ENCODE measurements around the gene ZNF415.

The ZNF415 gene

DNA sequence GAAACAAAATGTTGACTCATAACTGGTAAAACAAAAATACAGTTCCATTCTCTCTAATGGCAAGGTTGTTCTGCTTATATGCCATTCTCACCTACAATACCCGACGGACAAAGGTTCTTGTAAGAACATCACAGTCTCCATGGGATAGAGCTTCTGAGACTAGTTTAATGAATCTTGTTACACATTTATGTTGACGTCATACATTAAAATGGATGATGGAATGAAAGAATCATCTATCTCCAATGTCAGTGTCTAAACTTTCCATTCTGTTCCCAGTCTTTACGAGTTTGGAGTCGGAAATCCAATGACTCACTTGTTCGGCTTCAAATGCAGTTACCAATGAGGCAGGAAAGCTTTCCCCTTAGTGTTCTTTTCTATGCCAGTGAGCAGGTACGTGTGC lies 47.2 kb downstream of the ZNF415 start:
- Histone ChIP-seq H3K9me3 (ENCODE audit: control insufficient read depth, low read length) (peaks cover 8% of the 10 kb centered on the region), H3K27me3 (replicated peaks; ENCODE audit: control insufficient read depth, insufficient read depth, low read length) (no peaks in the 10 kb centered on the region), H3K9ac (ENCODE audit: low read length) (no peak overlapping the region), H3K4me3 (ENCODE audit: low read length) (no peak overlapping the region), H3K36me3 (ENCODE audit: control insufficient read depth, insufficient read depth, low read length, severe bottlenecking) (peaks cover 91% of the 10 kb centered on the region), H3K4me1 (ENCODE audit: control insufficient read depth, insufficient read depth, low read length) (no peaks in the 10 kb centered on the region)
- no peak for DNase-seq (ENCODE audit: low read depth)

DNA sequence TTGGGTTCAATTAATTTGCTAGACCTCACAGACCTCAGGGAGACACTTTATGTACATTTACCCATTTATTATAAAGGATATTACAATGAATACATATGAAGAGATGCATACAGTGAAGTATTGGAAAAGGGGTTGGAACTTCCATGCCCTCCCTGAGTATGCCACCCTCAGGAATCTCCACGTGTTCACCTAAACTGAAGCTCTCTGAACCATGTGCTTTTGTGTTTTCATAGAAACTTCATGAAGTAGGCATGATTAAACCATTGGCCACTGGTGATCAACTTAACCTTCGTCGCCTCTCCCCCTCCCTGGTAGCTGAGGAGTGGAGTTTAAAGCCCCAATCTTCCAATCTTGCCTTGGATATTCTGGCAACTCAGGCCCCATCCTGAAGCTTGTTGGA lies 49.8 kb downstream of the ZNF415 start:
- Histone ChIP-seq H3K4me1 (ENCODE audit: control insufficient read depth, insufficient read depth, low read length) (no peaks in the 10 kb centered on the region), H3K36me3 (ENCODE audit: control insufficient read depth, insufficient read depth, low read length, severe bottlenecking) (peaks cover 81% of the 10 kb centered on the region), H3K4me3 (ENCODE audit: low read length) (no peak overlapping the region), H3K9me3 (ENCODE audit: control insufficient read depth, low read length) (peaks cover 11% of the 10 kb centered on the region), H3K27me3 (replicated peaks; ENCODE audit: control insufficient read depth, insufficient read depth, low read length) (no peaks in the 10 kb centered on the region), H3K9ac (ENCODE audit: low read length) (no peak overlapping the region)
- DNase-seq (ENCODE audit: low read depth): no peak

DNA sequence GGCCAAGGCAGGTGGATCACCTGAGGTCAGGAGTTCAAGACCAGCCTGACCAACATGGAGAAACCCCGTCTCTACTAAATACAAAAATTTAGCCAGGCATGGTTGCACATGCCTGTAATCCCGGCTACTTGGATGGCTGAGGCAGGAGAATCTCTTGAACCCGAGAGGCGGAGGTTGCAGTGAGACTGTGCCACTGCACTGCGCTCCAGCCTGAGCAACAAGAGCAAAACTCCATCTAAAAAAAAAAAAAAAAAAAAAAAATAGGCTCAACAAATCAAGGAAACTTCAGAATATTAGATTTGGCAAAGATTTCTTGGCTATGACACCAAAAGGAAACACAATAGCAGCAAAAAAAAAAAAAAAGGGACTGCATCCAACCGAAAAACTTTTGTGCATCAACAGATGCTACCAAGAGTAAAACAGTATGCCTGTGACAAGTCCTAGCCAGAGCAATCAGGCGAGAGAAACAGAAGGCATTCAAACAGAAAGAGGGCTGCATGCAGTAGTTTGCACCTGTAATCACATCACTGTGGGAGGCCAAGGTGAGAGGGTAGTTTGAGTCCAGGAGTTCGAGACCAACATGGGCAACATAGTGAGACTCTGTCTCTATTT lies 53.3 kb downstream of the ZNF415 start:
- Histone ChIP-seq H3K36me3 (ENCODE audit: control insufficient read depth, insufficient read depth, low read length, severe bottlenecking) (peaks cover 76% of the 10 kb centered on the region), H3K9ac (ENCODE audit: low read length) (no peak overlapping the region)

DNA sequence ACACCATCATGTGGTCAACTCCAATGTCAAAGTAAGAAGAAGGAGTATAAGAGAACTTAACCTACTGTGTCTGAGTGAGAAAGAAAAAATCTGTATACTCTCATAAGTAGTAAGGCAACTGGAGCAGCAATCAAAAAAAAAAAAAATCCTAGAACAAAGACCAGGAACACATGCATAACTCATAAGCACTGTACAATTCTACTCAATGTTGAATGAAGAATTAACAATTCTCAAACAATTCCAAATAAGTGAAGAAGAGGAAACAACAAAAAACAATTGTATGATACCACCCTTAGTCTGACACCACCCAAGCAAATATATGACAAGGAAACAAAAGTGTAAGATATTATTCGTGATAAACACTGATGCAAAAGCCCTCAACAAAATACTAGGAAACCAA lies 54.0 kb downstream of the ZNF415 start:
- Histone ChIP-seq H3K4me3 (ENCODE audit: low read length) (no peak overlapping the region), H3K27me3 (replicated peaks; ENCODE audit: control insufficient read depth, insufficient read depth, low read length) (no peaks in the 10 kb centered on the region), H3K36me3 (ENCODE audit: control insufficient read depth, insufficient read depth, low read length, severe bottlenecking) (peaks cover 76% of the 10 kb centered on the region), H3K9ac (ENCODE audit: low read length) (no peak overlapping the region), H3K4me1 (ENCODE audit: control insufficient read depth, insufficient read depth, low read length) (no peaks in the 10 kb centered on the region), H3K9me3 (ENCODE audit: control insufficient read depth, low read length) (peaks cover 11% of the 10 kb centered on the region)
- DNase-seq (ENCODE audit: low read depth): no peak

More for the DNA sequence above, 53.3 kb downstream of the ZNF415 start:
- no peak overlapping the region for H3K4me3 ChIP-seq (ENCODE audit: low read length)
- peaks cover 11% of the 10 kb centered on the region for H3K9me3 ChIP-seq (ENCODE audit: control insufficient read depth, low read length)
- H3K4me1 ChIP-seq (ENCODE audit: control insufficient read depth, insufficient read depth, low read length): no peaks in the 10 kb centered on the region
- no peak for DNase-seq (ENCODE audit: low read depth)
- no peaks in the 10 kb centered on the region for H3K27me3 ChIP-seq (replicated peaks; ENCODE audit: control insufficient read depth, insufficient read depth, low read length)

DNA sequence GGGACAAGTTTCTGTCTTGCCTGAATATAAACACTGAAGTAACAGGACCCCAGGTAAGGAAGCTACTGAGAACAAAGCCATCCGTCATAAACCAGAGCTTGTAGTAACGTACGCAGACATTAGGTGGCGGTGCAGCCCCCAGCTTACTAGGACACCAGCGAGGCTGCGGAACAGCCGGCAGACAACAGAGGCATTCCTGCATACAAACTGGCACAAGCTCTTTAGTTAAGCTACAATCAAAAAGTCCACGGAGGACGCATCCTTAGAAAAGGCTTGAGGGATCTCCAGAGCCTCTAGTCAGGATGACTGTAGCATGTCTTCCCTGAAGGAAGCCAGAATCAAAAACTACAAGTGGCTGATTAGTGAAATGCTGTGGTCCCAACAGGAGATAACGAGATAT lies 55.7 kb downstream of the ZNF415 start:
- peaks cover 23% of the 10 kb centered on the region for H3K9me3 ChIP-seq (ENCODE audit: control insufficient read depth, low read length)
- no peaks in the 10 kb centered on the region for H3K4me1 ChIP-seq (ENCODE audit: control insufficient read depth, insufficient read depth, low read length)
- no peaks in the 10 kb centered on the region for H3K27me3 ChIP-seq (replicated peaks; ENCODE audit: control insufficient read depth, insufficient read depth, low read length)
- peak; percentile 33 for DNase-seq (ENCODE audit: low read depth)
- no peak overlapping the region for H3K4me3 ChIP-seq (ENCODE audit: low read length)
- no peak overlapping the region for H3K9ac ChIP-seq (ENCODE audit: low read length)
- peaks cover 76% of the 10 kb centered on the region for H3K36me3 ChIP-seq (ENCODE audit: control insufficient read depth, insufficient read depth, low read length, severe bottlenecking)

DNA sequence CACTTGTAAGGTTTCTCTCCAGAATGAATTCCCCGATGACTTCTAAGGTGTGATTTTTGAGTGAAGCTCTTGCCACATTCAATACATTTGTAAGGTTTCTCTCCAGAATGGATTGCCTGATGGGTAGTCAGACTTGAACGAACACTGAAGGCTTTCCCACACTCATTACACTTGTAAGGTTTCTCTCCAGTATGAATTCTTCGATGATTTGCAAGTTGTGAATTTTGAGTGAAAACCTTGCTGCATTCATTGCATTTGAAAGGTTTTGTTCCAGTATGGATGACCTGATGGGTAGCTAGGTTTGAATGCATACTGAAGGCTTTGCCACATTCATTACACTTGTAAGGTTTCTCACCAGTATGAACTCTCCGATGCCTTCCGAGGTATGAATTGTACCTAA lies 63.9 kb downstream of the ZNF415 start:
- H3K9me3 ChIP-seq (ENCODE audit: control insufficient read depth, low read length): peaks cover 76% of the 10 kb centered on the region
- H3K36me3 ChIP-seq (ENCODE audit: control insufficient read depth, insufficient read depth, low read length, severe bottlenecking): peaks cover 79% of the 10 kb centered on the region
- no peak for DNase-seq (ENCODE audit: low read depth)
- H3K27me3 ChIP-seq (replicated peaks; ENCODE audit: control insufficient read depth, insufficient read depth, low read length): no peaks in the 10 kb centered on the region
- H3K4me1 ChIP-seq (ENCODE audit: control insufficient read depth, insufficient read depth, low read length): no peaks in the 10 kb centered on the region
- no peak overlapping the region for H3K9ac ChIP-seq (ENCODE audit: low read length)
- H3K4me3 ChIP-seq (ENCODE audit: low read length): peak overlapping the region; percentile 71

DNA sequence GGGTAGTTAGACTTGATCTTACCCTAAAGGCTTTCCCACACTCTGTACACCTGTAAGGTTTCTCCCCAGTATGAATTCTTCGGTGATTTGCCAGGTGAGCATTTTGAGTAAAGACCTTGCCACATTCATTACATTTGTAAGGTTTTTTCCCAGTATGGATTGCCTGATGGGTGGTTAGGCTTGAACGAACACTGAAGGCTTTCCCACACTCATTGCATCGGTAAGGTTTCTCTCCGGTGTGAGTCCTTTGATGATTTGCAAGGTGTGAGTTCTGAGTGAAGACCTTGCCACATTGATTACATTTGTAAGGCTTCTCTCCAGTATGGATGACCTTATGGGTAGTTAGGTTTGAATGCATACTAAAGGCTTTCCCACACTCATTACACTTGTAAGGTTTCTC lies 64.5 kb downstream of the ZNF415 start:
- Histone ChIP-seq H3K27me3 (replicated peaks; ENCODE audit: control insufficient read depth, insufficient read depth, low read length) (no peaks in the 10 kb centered on the region), H3K9ac (ENCODE audit: low read length) (no peak overlapping the region), H3K4me3 (ENCODE audit: low read length) (peak overlapping the region; percentile 71), H3K4me1 (ENCODE audit: control insufficient read depth, insufficient read depth, low read length) (no peaks in the 10 kb centered on the region), H3K9me3 (ENCODE audit: control insufficient read depth, low read length) (peaks cover 74% of the 10 kb centered on the region), H3K36me3 (ENCODE audit: control insufficient read depth, insufficient read depth, low read length, severe bottlenecking) (peaks cover 72% of the 10 kb centered on the region)
- no peak for DNase-seq (ENCODE audit: low read depth)

DNA sequence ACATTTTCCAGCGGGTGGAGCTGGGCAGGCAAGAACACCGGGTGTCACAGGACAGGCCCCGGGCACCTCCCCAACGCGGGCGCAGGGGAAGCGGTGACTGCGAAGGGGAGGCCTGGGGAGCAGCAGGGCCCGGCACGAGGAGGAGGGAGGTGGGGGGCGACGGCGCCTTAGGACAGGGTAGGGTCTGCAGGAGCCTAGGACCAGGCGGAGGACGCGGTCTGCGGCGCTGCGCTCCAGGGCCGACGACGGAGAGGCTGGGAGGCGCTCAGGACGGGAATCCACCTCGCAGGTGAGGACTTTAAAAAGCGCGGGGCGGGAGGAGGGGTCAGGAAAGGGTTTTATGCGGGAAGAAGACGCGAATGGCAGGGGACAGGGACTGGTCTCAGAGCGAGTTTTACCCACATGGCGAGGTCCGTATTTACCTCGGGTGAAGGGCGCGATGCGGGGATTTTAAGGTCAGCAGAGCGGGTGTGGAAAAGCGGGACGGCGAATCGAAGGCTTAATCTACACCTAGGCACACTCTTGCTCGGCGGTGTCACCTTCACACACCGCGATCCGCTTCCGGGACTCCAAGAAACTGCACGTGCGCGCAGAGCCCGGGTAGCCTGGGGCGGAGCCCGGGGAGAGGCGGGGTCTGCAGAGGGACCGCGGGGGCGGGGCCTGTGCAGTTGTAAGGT lies 74.7 kb downstream of the ZNF415 start:
- Histone ChIP-seq H3K4me3 (ENCODE audit: low read length) (peak overlapping the region; percentile 62), H3K9me3 (ENCODE audit: control insufficient read depth, low read length) (no peaks in the 10 kb centered on the region), H3K9ac (ENCODE audit: low read length) (no peak overlapping the region), H3K36me3 (ENCODE audit: control insufficient read depth, insufficient read depth, low read length, severe bottlenecking) (no peaks in the 10 kb centered on the region), H3K4me1 (ENCODE audit: control insufficient read depth, insufficient read depth, low read length) (peaks cover 2% of the 10 kb centered on the region), H3K27me3 (replicated peaks; ENCODE audit: control insufficient read depth, insufficient read depth, low read length) (peaks cover 3% of the 10 kb centered on the region)
- DNase-seq (ENCODE audit: low read depth): peak; percentile 31

Measured in adipocyte (in vitro differentiated cells).